Measurements from ENCODE around the gene TEX29. TPM values are rescaled to one million over a fixed set of nuclear protein-coding genes. Genes with fewer than 3 reads are reported as not detected.

The TEX29 gene
- total RNA-seq, 1 donor from 2014 or later: 0.97 TPM

DNA sequence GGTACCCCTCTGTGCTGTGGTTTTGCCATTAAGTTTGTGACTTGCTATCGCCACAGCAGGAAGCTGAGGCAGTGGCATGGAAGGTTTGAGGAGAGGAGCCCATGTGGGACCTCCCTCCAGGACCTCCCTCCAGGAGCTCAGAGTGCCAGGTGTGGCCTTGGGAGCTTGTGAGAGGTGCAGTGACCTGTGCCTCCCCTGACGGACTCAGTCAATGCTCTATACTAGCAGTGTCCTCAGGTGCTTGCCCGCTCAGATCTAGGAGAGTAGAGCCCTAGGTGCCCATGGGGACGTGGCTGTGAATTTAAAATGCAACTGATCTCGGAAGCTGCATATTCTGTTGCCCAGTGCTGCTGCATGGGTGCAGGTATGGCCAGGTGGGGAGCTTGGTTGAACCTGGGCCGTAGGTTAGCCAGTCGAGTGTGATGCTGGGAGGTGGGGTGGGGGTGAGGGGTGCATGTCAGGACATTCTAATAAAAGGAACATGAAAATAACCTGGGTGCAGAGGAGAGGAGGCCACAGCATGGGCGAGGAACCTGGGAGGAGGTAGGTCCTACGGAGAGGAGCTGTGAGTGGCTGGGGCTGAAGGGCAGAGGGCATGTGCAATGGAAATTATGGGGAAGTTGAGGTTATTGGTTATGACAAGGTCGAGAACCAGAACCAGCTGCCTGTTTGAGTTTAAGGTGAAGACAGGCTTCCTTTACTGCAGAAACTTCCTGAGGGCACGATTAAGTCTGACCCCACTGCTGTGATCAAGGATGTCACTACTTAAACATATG, 41.6 kb downstream of the TEX29 start:
- H3K27me3 ChIP-seq (ENCODE audit: low read depth): peaks cover 5% of the 10 kb centered on the region
- TF ChIP-seq, protein P1, sequence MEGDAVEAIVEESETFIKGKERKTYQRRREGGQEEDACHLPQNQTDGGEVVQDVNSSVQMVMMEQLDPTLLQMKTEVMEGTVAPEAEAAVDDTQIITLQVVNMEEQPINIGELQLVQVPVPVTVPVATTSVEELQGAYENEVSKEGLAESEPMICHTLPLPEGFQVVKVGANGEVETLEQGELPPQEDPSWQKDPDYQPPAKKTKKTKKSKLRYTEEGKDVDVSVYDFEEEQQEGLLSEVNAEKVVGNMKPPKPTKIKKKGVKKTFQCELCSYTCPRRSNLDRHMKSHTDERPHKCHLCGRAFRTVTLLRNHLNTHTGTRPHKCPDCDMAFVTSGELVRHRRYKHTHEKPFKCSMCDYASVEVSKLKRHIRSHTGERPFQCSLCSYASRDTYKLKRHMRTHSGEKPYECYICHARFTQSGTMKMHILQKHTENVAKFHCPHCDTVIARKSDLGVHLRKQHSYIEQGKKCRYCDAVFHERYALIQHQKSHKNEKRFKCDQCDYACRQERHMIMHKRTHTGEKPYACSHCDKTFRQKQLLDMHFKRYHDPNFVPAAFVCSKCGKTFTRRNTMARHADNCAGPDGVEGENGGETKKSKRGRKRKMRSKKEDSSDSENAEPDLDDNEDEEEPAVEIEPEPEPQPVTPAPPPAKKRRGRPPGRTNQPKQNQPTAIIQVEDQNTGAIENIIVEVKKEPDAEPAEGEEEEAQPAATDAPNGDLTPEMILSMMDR (IDR thresholded peaks at IDR 0.05): no peak
- no peak for ATAC-seq

DNA sequence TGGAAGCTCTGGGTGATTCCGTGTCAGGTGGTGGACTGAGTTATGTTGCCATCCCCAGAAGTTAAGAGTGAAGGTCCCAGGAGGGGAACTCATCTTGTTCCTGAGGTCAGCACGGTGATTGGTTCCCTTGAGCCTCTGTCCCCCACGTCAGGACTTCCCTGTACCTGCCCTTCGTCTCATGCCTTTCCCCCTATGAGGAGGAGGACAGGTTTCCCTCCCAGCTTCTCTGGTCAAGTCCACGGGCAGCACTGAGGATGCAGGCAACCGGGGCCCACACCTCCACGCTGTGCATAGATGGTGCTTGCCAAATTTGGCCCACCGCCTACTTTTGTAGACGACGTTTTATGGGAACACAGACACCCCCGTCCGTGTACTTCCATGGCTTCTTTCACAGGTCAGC, 42.7 kb downstream of the TEX29 start:
- ATAC-seq: no peak
- TF ChIP-seq, protein P1 (IDR thresholded peaks at IDR 0.05): no peak

More for the DNA sequence above, 41.6 kb downstream of the TEX29 start:
- Histone ChIP-seq H3K4me3 (no peak overlapping the region), H3K9me3 (no peaks in the 10 kb centered on the region), H3K36me3 (no peaks in the 10 kb centered on the region), H3K4me1 (no peaks in the 10 kb centered on the region), H3K27ac (no peak overlapping the region)
- intact Hi-C loops (cut with DNase I): no loop called here
- no peak for DNase-seq

DNA sequence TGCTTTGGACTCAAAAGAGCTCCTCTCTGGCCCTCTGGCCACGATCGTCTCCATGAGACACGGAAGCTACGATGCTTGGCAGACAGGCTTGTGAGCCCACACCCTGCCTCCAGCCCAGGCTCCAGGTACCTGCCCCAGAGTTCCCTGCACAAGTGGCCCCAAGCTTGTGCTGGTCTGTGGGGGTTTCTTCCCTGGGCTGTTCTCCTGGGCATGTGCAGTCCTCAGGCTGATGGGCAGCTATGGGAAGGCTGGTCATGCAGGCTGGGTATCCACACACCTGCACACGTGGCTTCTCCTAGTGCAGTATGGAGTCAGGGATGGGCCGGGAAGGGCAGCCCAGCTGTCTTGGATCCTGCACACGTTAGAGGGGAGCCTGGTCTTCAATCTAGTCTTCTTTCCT, 43.1 kb downstream of the TEX29 start:
- Histone ChIP-seq H3K27ac (no peak overlapping the region), H3K27me3 (ENCODE audit: low read depth) (peaks cover 5% of the 10 kb centered on the region), H3K4me3 (no peak overlapping the region), H3K4me1 (no peaks in the 10 kb centered on the region), H3K9me3 (no peaks in the 10 kb centered on the region), H3K36me3 (no peaks in the 10 kb centered on the region)
- intact Hi-C loops (cut with DNase I): no loop called here
- no peak for ATAC-seq
- no peak for DNase-seq
- TF ChIP-seq, protein P1 (IDR thresholded peaks at IDR 0.05): no peak

More for the DNA sequence above, 42.7 kb downstream of the TEX29 start:
- H3K27me3 ChIP-seq (ENCODE audit: low read depth): peaks cover 5% of the 10 kb centered on the region
- H3K4me1 ChIP-seq: no peaks in the 10 kb centered on the region
- H3K4me3 ChIP-seq: no peak overlapping the region
- no peak overlapping the region for H3K27ac ChIP-seq
- no peaks in the 10 kb centered on the region for H3K9me3 ChIP-seq
- no peaks in the 10 kb centered on the region for H3K36me3 ChIP-seq
- no peak for DNase-seq
- intact Hi-C loops (cut with DNase I): no loop called here

DNA sequence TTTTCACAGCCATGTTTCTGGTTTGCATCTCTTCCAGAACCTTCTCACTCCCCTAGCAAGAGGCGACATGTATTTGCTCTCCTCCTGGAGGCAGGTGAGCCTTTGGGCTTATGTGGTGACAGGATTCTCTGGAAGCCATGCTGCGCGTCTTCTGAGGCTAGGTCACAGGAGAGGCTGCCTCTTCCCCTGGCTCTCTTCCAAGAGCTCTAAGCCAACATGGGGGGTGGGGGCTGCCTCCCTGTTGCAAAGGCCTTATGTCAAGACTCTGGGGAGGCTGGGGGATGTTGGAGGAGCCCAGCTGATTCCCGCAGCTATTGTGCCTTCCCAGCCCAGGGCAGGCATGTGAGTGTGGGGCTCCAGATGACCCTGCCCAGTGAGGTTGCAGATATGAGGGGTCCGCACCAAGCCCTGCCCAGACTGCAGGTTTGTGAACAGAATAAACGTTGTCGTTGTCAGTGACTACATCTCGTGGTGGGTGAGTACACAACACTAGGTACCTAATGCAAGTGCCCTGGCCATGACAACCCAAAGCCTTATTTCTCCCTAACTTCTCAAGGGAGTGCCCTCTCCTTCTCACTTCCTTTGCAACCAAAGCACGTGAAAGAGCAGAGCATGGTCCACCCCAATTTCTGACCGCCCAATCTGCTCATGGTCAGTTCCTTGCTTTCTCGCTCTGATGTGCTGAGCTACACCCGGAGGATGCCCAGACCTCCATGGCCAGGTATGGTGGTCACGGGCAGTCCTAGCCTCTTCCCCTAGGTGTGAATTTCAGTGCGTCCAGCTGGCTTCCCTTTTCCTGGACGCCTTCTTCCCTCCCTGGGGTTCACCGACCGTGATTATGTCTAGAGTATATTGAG, 44.9 kb downstream of the TEX29 start:
- TF ChIP-seq, protein P1 (IDR thresholded peaks at IDR 0.05): no peak
- ATAC-seq (no peak), DNase-seq (no peak)
- no peaks in the 10 kb centered on the region for H3K9me3 ChIP-seq
- intact Hi-C loops (cut with DNase I): no loop called here
- no peaks in the 10 kb centered on the region for H3K4me1 ChIP-seq
- no peak overlapping the region for H3K4me3 ChIP-seq
- no peak overlapping the region for H3K27ac ChIP-seq
- H3K27me3 ChIP-seq (ENCODE audit: low read depth): peaks cover 5% of the 10 kb centered on the region
- H3K36me3 ChIP-seq: no peaks in the 10 kb centered on the region

DNA sequence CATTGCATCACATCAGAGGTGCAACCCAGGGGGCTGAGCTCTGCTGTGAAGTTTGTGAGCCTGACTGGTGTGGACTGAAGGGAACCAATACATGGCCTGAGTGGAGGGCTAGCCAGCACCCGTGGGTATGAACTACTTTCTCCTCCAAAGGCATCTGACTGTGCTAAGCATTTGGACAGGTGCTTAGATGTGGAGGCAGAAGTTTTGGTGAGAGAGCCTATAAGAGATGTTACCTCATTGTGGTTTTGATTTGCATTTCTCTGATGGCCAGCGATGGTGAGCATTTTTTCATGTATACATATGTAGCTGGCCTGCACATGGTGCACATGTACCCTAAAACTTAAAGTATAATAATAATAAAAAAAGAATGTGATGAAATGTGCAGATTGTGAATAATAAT, 46.9 kb downstream of the TEX29 start:
- Histone ChIP-seq H3K27ac (no peak overlapping the region), H3K36me3 (no peaks in the 10 kb centered on the region), H3K9me3 (no peaks in the 10 kb centered on the region), H3K4me3 (no peak overlapping the region), H3K27me3 (ENCODE audit: low read depth) (peaks cover 5% of the 10 kb centered on the region), H3K4me1 (no peaks in the 10 kb centered on the region)
- DNase-seq (no peak), ATAC-seq (no peak)
- intact Hi-C loops (cut with DNase I): no loop called here
- TF ChIP-seq, protein P1 (IDR thresholded peaks at IDR 0.05): no peak
